Measurements from ENCODE around the gene OR4B1.

The OR4B1 gene

GRCh38 chr11:48261600-48261999, 45.0 kb downstream of the OR4B1 start:
- DNase-seq (ENCODE audit: low read depth): no peak

GRCh38 chr11:48263423-48263911, 46.9 kb downstream of the OR4B1 start, which contains the start of gene OR4X1:
Gene OR4X1 (plus strand): TSS chr11:48263861. CDS start chr11:48263861, 0 bp downstream.
- DNase-seq (ENCODE audit: low read depth): no peak
